IMR-90 (cell line): ENCODE results near the gene ALDOC.

Source experiments
- BHLHE40 ChIP-seq: fragments of 150-350 bp; IDR thresholded peaks from 2 replicates; pipeline ENCODE4 v1.6.1; 2016; ENCODE audit warnings: mild to moderate bottlenecking, low read depth, low read length
- CEBPB ChIP-seq: IDR thresholded peaks from 2 replicates; pipeline ENCODE4 v1.6.1; 2012; ENCODE audit warnings: low read depth, low read length, improper control_type of control experiment
- CHD1 ChIP-seq: IDR thresholded peaks from 2 replicates; pipeline ENCODE4 v1.6.1; 2012; ENCODE audit warnings: low read depth, low read length, improper control_type of control experiment
- ELK1 ChIP-seq: fragments of 150-350 bp; IDR thresholded peaks from 2 replicates; pipeline ENCODE4 v1.6.1; 2016; ENCODE audit warnings: low read depth, mild to moderate bottlenecking, low read length, moderate library complexity, borderline replicate concordance
- FOS ChIP-seq: fragments of 150-350 bp; IDR thresholded peaks from 2 replicates; pipeline ENCODE4 v1.6.1; 2016; ENCODE audit warnings: low read depth, low read length
- MAFK ChIP-seq: IDR thresholded peaks from 2 replicates; pipeline ENCODE4 v1.6.1; 2012; ENCODE audit warnings: low read depth, low read length, improper control_type of control experiment
- MAZ ChIP-seq: IDR thresholded peaks from 2 replicates; pipeline ENCODE4 v1.6.1; 2012; ENCODE audit warnings: low read depth, mild to moderate bottlenecking, low read length, improper control_type of control experiment, moderate library complexity, borderline replicate concordance
- POLR2A ChIP-seq: IDR thresholded peaks from 2 replicates; pipeline ENCODE4 v1.6.1; 2012; ENCODE audit warnings: mild to moderate bottlenecking, low read depth, low read length
- RFX5 ChIP-seq: IDR thresholded peaks from 2 replicates; pipeline ENCODE4 v1.8.0; 2012; ENCODE audit warnings: low read depth, mild to moderate bottlenecking, low read length, moderate library complexity
- TF ChIP-seq, protein P1 (sequence below): conservative IDR thresholded peaks from 2 replicates; pipeline ENCODE4 v1.5.1; 2012; ENCODE audit warnings: mild to moderate bottlenecking, low read depth, low read length, improper control_type of control experiment
- TF ChIP-seq, protein P2 (sequence below): fragments of 150-350 bp; IDR thresholded peaks from 2 replicates; pipeline ENCODE4 v1.6.1; 2017; ENCODE audit warnings: mild to moderate bottlenecking, antibody characterized with exemption, low read length, low read depth

GRCh38 chr17:28585851-28586250 lies 9.2 kb upstream of the ALDOC start:
- TF ChIP-seq, protein P1, sequence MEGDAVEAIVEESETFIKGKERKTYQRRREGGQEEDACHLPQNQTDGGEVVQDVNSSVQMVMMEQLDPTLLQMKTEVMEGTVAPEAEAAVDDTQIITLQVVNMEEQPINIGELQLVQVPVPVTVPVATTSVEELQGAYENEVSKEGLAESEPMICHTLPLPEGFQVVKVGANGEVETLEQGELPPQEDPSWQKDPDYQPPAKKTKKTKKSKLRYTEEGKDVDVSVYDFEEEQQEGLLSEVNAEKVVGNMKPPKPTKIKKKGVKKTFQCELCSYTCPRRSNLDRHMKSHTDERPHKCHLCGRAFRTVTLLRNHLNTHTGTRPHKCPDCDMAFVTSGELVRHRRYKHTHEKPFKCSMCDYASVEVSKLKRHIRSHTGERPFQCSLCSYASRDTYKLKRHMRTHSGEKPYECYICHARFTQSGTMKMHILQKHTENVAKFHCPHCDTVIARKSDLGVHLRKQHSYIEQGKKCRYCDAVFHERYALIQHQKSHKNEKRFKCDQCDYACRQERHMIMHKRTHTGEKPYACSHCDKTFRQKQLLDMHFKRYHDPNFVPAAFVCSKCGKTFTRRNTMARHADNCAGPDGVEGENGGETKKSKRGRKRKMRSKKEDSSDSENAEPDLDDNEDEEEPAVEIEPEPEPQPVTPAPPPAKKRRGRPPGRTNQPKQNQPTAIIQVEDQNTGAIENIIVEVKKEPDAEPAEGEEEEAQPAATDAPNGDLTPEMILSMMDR, result no peak
- TF ChIP-seq POLR2A (no peak), BHLHE40 (no peak), ELK1 (no peak), CHD1 (no peak), FOS (no peak), MAZ (no peak), CEBPB (no peak), MAFK (no peak), RFX5 (no peak)
- TF ChIP-seq, protein P2, sequence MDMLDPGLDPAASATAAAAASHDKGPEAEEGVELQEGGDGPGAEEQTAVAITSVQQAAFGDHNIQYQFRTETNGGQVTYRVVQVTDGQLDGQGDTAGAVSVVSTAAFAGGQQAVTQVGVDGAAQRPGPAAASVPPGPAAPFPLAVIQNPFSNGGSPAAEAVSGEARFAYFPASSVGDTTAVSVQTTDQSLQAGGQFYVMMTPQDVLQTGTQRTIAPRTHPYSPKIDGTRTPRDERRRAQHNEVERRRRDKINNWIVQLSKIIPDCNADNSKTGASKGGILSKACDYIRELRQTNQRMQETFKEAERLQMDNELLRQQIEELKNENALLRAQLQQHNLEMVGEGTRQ, result no peak
